B cell (primary cell): ENCODE data around the gene RABGAP1L. TPM values are rescaled to one million over a fixed set of nuclear protein-coding genes. Genes with fewer than 3 reads are reported as not detected.

ENCODE experiments used
- ATAC-seq: fragments of 200-7000 bp; cut with Tn5 transposase; one replicate; pipeline ENCODE4 v1.10.0; 2021; ENCODE audit warnings: low read depth, mild to moderate bottlenecking, moderate number of reproducible peaks, moderate library complexity
- CTCF ChIA-PET: fragments of 350-600 bp; sonication (Branson Sonifier 250); formaldehyde crosslinking; loops from one replicate; lab custom pipeline; 2021; ENCODE audit warnings: antibody characterized with exemption, inconsistent platforms; lab: Charles Lee
- POLR2A ChIA-PET: fragments of 350-600 bp; sonication (Branson Sonifier 250); formaldehyde crosslinking; loops from one replicate; lab custom pipeline; 2021; ENCODE audit warnings: antibody characterized with exemption; lab: Charles Lee
- DNase-seq: peaks from one replicate; pipeline ENCODE4 v3.0.0; 2013
- H2AFZ ChIP-seq: 2 replicates; pipeline ENCODE4 v1.6.1; 2012; ENCODE audit warnings: mild to moderate bottlenecking, low read depth, low read length; ENCODE audit not compliant: insufficient read depth, poor library complexity, severe bottlenecking
- H3K27ac ChIP-seq, 2 donors: 1 replicate in 1 of 2; 2 replicates in 1 of 2; pipeline ENCODE4 v1.5.1; 2012 to 2013; ENCODE audit warnings: low read length in 2 of 2, mild to moderate bottlenecking in 2 of 2, moderate library complexity in 1 of 2
- H3K27me3 ChIP-seq, 4 experiments: fragments of 200-600 bp in 1 of 4; sonication (generic) in 1 of 4; replicated peaks in 1 of 4; 1 replicate in 2 of 4; 2 replicates in 2 of 4; pipeline versions ENCODE4 v1.6.1 to v1.7.0; 2013 to 2016; ENCODE audit warnings: low read length in 3 of 4, mild to moderate bottlenecking in 2 of 4, mixed read lengths in 1 of 4, moderate library complexity in 1 of 4; ENCODE audit not compliant: insufficient read depth in 4 of 4, control insufficient read depth in 3 of 4; ENCODE audit errors: control extremely low read depth in 1 of 4
- H3K36me3 ChIP-seq, 2 experiments: replicated peaks in 1 of 2; 1 replicate in 1 of 2; 2 replicates in 1 of 2; pipeline versions ENCODE4 v1.6.1 to v1.7.1; 2013; ENCODE audit warnings: low read length in 1 of 2; ENCODE audit not compliant: insufficient read depth in 2 of 2, control insufficient read depth in 1 of 2; ENCODE audit errors: control extremely low read depth in 1 of 2, extremely low read depth in 1 of 2
- H3K4me1 ChIP-seq, 2 donors: fragments of 200-600 bp in 1 of 2; sonication (generic) in 1 of 2; 1 replicate in 1 of 2; 2 replicates in 1 of 2; pipeline versions ENCODE4 v1.5.1 to v1.6.1; 2013 to 2017; ENCODE audit warnings: low read length in 2 of 2; ENCODE audit not compliant: control insufficient read depth in 2 of 2, insufficient read depth in 2 of 2
- H3K4me2 ChIP-seq: replicated peaks from 2 replicates; pipeline ENCODE3; 2012; ENCODE audit warnings: mild to moderate bottlenecking, low read depth, low read length; ENCODE audit not compliant: poor library complexity, severe bottlenecking
- H3K4me3 ChIP-seq, 5 experiments: fragments of 200-600 bp in 1 of 5; sonication (generic) in 1 of 5; 1 replicate in 3 of 5; 2 replicates in 2 of 5; pipeline versions ENCODE4 v1.5.1 to v1.7.0; 2011 to 2016; ENCODE audit warnings: low read length in 4 of 5, mild to moderate bottlenecking in 4 of 5, low read depth in 2 of 5, control low read depth in 1 of 5, moderate library complexity in 1 of 5; ENCODE audit not compliant: insufficient read depth in 1 of 5; ENCODE audit errors: control extremely low read depth in 1 of 5, extremely low read depth in 1 of 5
- H3K79me2 ChIP-seq: fragments of 200-600 bp; sonication (generic); one replicate; pipeline ENCODE4 v1.6.0; 2016; ENCODE audit warnings: low read length; ENCODE audit not compliant: control insufficient read depth, insufficient read depth
- H3K9ac ChIP-seq: fragments of 200-600 bp; sonication (generic); 2 replicates; pipeline ENCODE4 v1.6.1; 2017; ENCODE audit warnings: mild to moderate bottlenecking, low read length, moderate library complexity
- H3K9me3 ChIP-seq, 3 donors: one replicate each; pipeline versions ENCODE4 v1.6.1 to v1.7.1; 2013; ENCODE audit warnings: low read length in 2 of 3; ENCODE audit not compliant: control insufficient read depth in 2 of 3, insufficient read depth in 1 of 3; ENCODE audit errors: control extremely low read depth in 1 of 3
- H4K20me1 ChIP-seq: 2 replicates; pipeline ENCODE4 v1.6.0; 2012; ENCODE audit warnings: mild to moderate bottlenecking, low read length; ENCODE audit not compliant: insufficient read depth, control insufficient read depth, poor library complexity, severe bottlenecking
- H3K27ac Mint-ChIP-seq: one replicate; pipeline ENCODE4 v1.8.0; 2021; ENCODE audit warnings: mixed read lengths
- H3K27me3 Mint-ChIP-seq: one replicate; pipeline ENCODE4 v1.8.0; 2021; ENCODE audit warnings: mixed read lengths
- H3K4me1 Mint-ChIP-seq: one replicate; pipeline ENCODE4 v1.8.0; 2021; ENCODE audit warnings: mixed read lengths
- H3K4me3 Mint-ChIP-seq: one replicate; pipeline ENCODE4 v1.8.0; 2021; ENCODE audit warnings: mixed read lengths
- H3K9me3 Mint-ChIP-seq: one replicate; pipeline ENCODE4 v1.8.0; 2022; ENCODE audit warnings: mixed read lengths; ENCODE audit not compliant: insufficient read depth
- EZH2 ChIP-seq: IDR thresholded peaks from 2 replicates; pipeline ENCODE4 v1.6.1; 2012; ENCODE audit warnings: borderline replicate concordance, low read depth, mild to moderate bottlenecking, moderate library complexity, low read length; ENCODE audit not compliant: insufficient read depth, poor library complexity, severe bottlenecking
- WGBS: methylation state at CpG from one replicate; pipeline ENCODE4 v1.1.5; 2013; ENCODE audit warnings: missing lambda C conversion rate; ENCODE audit not compliant: insufficient coverage; 5-methylcytosine and 5-hydroxymethylcytosine counted together
- intact Hi-C: fragments of 100-400 bp; cut with micrococcal nuclease; formaldehyde crosslinking; loops from one replicate; pipeline ENCODE4 v1.10.0; 2022
- polyA plus RNA-seq: library from polyadenylated mRNA; depleted of rRNA; stranded (reverse); fragments of >200 nt; gene quantifications from 2 replicates; pipeline ENCODE4 v1.2.3, GENCODE V29; 2012
- total RNA-seq, 2 donors: library from RNA; stranded (reverse); fragments of 120-200 nt in 1 of 2; gene quantifications; 1 replicate in 1 of 2; 2 replicates in 1 of 2; pipeline versions ENCODE4 v1.2.3 to v1.2.4, GENCODE V29; 2013 to 2022
- TF ChIP-seq, protein P1 (sequence below): fragments of 200-600 bp; IDR thresholded peaks from one replicate; pipeline ENCODE4 v1.8.0; 2022; ENCODE audit warnings: antibody characterized with exemption, mild to moderate bottlenecking

RABGAP1L gene
- total and polyA plus RNA-seq, 2 donors (not counting 1 experiment from before 2014, with no cell fraction given), result 34.9 to 159 TPM

DNA sequence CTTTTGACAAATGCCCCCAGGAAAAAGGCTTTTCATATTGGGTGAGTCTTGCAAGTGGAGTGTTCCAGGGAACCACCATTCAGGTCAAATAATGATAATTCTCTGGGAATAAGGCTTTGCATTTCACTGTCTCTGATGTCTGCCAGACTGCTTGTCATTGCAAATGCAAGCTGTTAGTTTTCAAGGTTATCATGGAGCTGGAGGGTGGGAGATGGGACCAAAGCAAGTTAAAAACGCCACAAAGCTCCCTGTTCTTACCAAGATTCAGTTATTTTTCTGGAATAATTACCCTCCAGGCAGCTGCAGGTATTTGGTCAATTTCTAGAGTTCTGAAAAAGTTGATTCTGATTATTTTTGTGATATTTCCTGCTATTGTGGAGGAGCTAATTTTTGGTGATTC lies 498.6 kb downstream of the RABGAP1L start:
- peaks cover 0 to 3% of the 10 kb centered on the region in 2 experiments for H3K36me3 ChIP-seq
- Mint-ChIP-seq H3K9me3 (peaks cover 5% of the 10 kb centered on the region), H3K4me3 (no peak overlapping the region), H3K27ac (no peak overlapping the region), H3K4me1 (peaks cover 4% of the 10 kb centered on the region), H3K27me3 (no peaks in the 10 kb centered on the region)
- no peaks in the 10 kb centered on the region for H4K20me1 ChIP-seq
- no peaks in the 10 kb centered on the region for H3K4me1 ChIP-seq
- H2AFZ ChIP-seq, result no peak overlapping the region
- H3K4me2 ChIP-seq, result no peak overlapping the region
- no peak overlapping the region for H3K27ac ChIP-seq
- WGBS, result no CpG with 5 or more reads among the region's 1 CpG
- TF ChIP-seq, protein P1, sequence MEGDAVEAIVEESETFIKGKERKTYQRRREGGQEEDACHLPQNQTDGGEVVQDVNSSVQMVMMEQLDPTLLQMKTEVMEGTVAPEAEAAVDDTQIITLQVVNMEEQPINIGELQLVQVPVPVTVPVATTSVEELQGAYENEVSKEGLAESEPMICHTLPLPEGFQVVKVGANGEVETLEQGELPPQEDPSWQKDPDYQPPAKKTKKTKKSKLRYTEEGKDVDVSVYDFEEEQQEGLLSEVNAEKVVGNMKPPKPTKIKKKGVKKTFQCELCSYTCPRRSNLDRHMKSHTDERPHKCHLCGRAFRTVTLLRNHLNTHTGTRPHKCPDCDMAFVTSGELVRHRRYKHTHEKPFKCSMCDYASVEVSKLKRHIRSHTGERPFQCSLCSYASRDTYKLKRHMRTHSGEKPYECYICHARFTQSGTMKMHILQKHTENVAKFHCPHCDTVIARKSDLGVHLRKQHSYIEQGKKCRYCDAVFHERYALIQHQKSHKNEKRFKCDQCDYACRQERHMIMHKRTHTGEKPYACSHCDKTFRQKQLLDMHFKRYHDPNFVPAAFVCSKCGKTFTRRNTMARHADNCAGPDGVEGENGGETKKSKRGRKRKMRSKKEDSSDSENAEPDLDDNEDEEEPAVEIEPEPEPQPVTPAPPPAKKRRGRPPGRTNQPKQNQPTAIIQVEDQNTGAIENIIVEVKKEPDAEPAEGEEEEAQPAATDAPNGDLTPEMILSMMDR, result no peak
- TF ChIP-seq EZH2, result no peak
- ChIA-PET CTCF (no interaction called here), POLR2A (no interaction called here)
- intact Hi-C loops, result no loop called here
- H3K9me3 ChIP-seq, result peaks cover 0 to 3% (median 0%) of the 10 kb centered on the region in 3 donors
- no peaks in the 10 kb centered on the region for H3K79me2 ChIP-seq
- H3K9ac ChIP-seq, result no peak overlapping the region
- no peak overlapping the region for H3K4me3 ChIP-seq
- ATAC-seq (no peak), DNase-seq (no peak)
- H3K27me3 ChIP-seq, result no peaks in the 10 kb centered on the region

GRCh38 chr1:174659823-174660222 lies 500.5 kb downstream of the RABGAP1L start:
- no peaks in the 10 kb centered on the region for H3K79me2 ChIP-seq
- no peak for ATAC-seq
- intact Hi-C loops, result no loop called here
- ChIA-PET POLR2A (no interaction called here), CTCF (no interaction called here)
- H2AFZ ChIP-seq, result no peak overlapping the region
- H3K9me3 ChIP-seq, result peaks cover 0 to 3% (median 0%) of the 10 kb centered on the region in 3 donors
- no peaks in the 10 kb centered on the region for H3K4me1 ChIP-seq
- DNase-seq, result no peak
- no peaks in the 10 kb centered on the region for H3K27me3 Mint-ChIP-seq
- H3K27ac ChIP-seq, result no peak overlapping the region
- H3K9ac ChIP-seq, result no peak overlapping the region
- TF ChIP-seq, protein P1, result no peak
- no peak for TF ChIP-seq EZH2
- no peaks in the 10 kb centered on the region for H3K4me1 Mint-ChIP-seq
- no peak overlapping the region for H3K4me2 ChIP-seq
- no peak overlapping the region for H3K4me3 Mint-ChIP-seq
- H4K20me1 ChIP-seq, result no peaks in the 10 kb centered on the region
- peaks cover 5% of the 10 kb centered on the region for H3K9me3 Mint-ChIP-seq
- no peaks in the 10 kb centered on the region for H3K27me3 ChIP-seq
- H3K27ac Mint-ChIP-seq, result no peak overlapping the region
- H3K4me3 ChIP-seq, result no peak overlapping the region
- no CpG with 5 or more reads among the region's 3 CpGs for WGBS
- peaks cover 2 to 5% of the 10 kb centered on the region in 2 experiments for H3K36me3 ChIP-seq
